HG03460 (cell line): ENCODE measurements around the gene TYMP.

Experiments used
- ATAC-seq: cut with Tn5 transposase; IDR thresholded peaks from one replicate; pipeline ENCODE4 v1.9.1; 2021; ENCODE audit not compliant: unreplicated experiment

The TYMP gene

DNA sequence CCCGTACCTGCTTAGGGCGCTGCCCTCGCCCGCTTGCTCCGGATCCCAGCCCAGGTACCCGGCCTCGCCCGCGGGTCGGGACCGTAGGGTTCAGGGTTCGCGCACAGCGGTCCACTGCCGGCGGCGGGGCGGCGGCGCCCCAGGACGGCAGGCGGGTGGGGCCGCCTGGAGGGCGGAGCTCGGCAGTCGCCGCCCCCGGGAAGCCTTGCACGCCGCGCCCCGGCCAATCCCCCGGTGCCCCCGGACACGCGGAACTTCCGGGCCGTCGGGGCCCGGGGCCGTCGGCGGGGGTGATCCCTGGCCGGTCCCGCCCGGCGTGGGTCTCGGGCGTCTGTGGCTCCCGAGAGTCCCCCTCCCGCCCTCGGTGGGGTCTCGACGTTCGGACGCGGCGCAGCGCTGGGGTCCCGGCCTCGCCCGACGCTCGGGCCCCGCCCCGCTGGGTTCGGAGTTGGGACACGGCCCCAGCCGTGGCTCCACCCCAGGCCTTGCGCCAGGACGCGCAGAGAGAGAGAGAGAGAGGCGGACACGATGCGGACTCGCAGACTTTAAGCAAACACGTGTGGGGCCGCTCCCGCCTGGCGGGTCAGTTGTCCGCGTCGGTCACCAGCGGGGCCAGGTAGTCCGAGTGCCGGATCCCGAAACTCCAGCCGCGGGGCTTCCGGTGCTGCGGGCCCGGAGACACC, at the start of gene TYMP:
Gene TYMP (minus strand): TSS at position 116 of the 683 bp plus-strand sequence. CDS start 303 bp downstream, outside the sequence.
- ATAC-seq = peak; percentile 19

- no peak for ATAC-seq
Measured at GRCh38 chr22:50578776-50579310, 49.0 kb upstream of the TYMP start.

- no peak for ATAC-seq
Measured at GRCh38 chr22:50577987-50578775, 48.4 kb upstream of the TYMP start, which contains the start of gene CPT1B. Gene CPT1B (minus strand): TSS chr22:50578427. CDS start chr22:50577915, 512 bp downstream.

- ATAC-seq = no peak
Measured at GRCh38 chr22:50577697-50577986, 47.8 kb upstream of the TYMP start.

DNA sequence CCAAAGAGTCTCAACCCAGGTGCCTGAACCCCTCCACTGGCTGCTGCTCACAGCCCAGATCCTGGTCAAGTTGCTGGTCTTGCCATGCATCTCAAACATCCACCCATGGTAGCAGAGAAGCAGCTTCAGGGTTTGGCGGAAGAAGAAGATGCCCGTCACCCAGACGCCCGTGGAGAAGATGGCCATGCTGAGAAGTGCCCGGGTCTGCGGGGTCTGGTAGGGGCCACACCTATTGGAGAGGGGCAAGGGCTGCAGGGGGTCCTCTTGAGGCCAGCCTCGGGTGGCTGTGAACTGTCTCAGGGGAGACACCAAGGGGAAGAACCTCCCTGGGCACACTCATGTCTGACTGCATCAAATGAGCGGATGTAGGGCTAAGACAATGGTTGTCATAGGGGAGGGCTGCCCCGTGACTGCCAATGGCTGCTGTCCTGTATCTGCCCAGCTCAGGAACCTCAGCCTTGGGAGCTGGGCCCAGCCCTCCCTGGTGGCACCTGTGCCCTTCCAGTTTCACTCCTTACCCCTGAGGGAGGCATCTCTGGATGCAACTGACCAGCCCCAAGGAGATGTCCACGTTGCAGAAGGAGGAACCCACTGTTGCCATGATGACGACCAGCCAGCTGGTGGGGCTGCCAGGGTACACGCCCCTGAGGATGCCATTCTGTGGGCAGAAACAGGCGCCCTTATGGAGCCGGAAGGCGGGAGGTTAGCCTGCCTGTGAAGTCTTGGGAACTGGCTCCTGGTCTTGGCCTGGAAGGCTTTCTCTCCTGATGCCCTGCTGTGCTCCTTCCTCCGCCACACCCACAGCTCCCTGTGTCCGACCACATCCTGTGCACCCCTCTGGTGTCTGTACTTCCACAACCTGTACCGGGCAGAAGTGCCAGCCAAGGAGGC, 47.2 kb upstream of the TYMP start:
- ATAC-seq = no peak

GRCh38 chr22:50576070-50576469, 46.3 kb upstream of the TYMP start:
- ATAC-seq = no peak

- no peak for ATAC-seq
Measured at GRCh38 chr22:50575426-50575941, 45.7 kb upstream of the TYMP start.

- no peak for ATAC-seq
Measured at GRCh38 chr22:50574383-50574755, 44.6 kb upstream of the TYMP start.

DNA sequence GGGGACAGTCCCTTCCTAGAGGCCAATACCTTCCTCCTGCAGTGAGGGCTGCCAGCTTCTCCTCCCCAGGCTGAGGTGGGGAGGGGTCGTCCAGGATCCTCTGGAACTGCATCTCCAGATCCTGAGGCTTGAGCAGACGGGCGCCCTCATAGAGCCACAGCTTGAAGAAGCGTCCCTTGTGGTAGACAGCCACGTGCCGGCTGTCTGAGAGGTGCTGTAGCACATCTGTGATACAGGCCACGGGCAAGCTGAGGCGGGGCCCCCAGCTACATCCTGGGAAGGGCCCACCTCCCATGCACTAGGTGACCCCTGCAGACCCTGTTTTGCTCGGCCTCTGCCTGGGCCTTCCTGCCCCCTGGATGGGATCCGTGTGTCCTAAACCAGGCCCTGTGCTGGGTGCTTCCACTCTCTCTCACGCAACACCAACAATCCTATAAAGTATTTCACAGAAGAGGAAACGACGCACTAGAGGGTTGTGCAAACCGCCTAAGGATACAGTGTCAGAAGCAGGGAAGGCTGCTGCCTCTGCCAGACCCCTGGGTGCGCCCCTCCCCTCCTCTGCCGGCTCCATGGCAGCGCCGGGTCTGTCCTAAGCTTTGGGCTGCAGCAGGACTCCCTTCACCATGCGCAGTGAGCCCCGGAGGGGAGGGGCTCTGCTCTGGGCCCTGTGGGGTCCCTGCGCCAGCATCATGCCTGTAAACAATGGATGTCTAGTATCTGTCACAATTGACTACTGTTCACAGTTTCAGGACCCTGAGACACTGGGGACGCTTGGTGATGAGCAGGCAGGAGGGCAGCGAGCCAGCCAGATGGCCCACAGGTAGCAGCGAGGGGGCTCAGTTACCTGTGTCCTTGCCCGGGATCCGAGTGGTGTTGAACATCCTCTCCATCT, 43.9 kb upstream of the TYMP start:
- ATAC-seq = no peak

DNA sequence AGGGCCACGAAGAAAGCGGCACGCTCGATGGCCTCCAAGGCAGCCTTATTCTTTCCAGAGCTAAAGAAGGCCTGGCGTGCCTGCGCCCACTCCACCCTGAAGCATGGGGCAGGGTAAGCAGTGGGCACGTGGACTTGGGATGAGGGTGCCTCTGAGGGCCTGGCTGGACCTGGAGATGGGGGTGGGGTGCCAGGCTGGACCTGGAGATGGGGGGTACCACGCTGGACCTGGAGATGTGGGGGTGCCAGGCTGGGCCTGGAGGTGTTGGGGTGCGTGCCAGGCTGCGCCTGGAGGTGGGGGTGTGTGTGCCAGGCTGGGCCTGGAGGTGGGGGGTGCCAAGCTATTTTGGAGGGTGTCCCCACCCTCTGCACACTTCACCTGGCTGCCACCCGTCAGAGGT, 43.2 kb upstream of the TYMP start:
- ATAC-seq = no peak

DNA sequence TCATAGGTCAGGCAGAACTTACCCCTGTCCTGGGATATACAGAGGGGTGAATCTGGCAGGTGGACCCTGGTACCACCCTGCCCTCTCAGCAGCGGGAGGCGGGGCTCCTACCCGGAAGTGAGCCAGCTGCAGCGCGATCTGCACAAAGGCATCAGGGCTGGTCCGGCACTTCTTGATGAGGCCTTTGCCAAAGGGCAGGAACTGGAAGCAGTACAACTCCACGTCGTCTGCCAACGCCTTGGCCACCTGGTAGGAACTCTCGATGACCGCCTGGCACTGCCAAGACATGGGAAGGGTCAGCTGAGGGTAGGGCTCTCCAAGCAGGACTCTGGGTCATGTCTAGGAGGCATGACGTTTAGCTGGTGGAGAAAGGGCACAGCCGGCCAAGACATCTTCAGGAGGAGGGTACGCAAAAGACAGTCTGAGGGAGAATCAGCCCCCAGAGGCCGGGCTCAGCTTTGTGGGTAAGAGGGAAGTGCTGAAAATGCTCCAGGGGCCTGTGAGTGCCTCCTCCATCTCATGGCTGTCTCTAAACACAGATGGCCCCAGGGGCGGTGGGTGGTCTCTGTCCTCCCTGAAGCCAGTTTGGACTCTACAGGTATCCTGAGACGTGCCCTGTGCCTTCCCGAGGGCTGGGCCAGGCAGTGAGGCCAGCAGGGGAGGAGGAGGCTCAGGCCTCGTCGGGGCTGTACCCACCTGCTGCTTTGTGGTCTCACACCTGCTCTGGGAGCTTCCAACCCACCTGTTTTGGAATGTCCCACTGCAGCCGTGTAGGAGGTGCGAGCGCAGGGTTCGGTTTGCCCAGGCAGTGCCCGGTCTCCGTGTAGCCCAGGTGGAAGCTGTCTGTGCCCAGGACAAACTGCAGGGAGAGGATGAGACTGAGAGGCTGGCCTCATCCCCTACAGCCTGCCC, 41.7 kb upstream of the TYMP start:
- ATAC-seq = no peak

DNA sequence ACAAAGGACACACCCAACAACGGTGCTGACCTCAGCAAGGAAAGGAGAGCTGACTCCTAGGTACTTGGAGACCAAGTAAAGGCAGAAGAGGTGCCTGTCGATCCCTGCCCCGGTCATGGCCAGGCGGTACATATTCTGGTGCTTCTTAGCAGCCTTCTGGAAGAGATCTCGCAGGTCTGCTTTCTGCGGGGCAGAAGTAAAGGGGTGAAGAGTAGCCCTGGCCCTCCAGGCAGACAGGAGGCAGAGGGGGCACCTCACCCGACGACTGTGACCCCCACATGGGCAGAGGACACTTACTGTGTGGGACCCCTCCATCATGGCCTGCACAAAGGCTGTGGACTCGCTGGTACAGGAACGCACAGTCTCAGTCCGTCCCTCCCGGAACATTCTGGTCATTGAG, 41.0 kb upstream of the TYMP start:
- no peak for ATAC-seq

GRCh38 chr22:50569896-50570535, 40.2 kb upstream of the TYMP start:
- no peak for ATAC-seq

DNA sequence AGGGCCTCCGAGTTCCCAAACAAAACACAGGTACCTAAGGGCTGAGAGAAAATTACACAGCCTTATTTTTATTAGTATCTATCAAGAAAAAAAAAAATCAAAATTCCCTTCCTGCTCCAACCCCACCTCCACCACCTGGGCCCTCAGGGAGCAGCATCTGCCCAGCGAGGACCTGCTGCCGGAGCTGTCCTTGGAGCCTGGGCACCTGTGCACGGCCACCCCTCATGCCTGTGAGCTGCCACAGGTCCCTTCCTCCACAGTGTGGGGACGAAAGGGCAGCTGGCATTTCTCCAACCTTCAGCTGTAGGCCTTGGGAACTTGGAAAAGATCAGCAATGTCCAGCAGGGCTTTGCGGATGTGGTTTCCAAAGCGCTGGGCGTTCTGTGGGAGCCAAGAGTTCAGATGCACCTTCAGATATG, 39.2 kb upstream of the TYMP start:
- no peak for ATAC-seq

GRCh38 chr22:50568626-50569025, 38.8 kb upstream of the TYMP start:
- no peak for ATAC-seq

DNA sequence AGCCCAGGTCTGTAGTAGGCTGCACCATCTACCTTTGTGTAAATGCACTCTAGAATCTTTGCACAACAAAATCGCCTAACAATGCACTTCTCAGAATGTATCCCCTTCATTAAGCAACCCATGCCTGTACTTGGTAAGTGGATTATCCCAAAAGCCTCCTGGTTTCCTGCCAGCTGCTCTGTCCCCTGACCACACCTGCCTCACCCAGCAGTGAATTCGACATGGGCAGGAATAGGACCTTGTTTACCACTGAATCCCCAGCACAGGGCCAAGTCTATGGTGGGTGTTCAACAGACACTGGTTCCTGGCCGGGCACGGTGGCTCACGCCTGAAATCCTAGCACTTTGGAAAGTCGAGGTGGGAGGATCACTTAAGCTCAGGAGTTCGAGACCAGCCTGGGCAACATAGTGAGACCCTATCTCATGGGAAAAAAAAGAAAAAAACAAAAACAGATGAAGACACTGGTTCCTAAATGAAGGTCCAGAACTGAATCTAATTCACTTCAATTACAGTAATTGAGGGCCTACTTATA, 38.0 kb upstream of the TYMP start:
- no peak for ATAC-seq

DNA sequence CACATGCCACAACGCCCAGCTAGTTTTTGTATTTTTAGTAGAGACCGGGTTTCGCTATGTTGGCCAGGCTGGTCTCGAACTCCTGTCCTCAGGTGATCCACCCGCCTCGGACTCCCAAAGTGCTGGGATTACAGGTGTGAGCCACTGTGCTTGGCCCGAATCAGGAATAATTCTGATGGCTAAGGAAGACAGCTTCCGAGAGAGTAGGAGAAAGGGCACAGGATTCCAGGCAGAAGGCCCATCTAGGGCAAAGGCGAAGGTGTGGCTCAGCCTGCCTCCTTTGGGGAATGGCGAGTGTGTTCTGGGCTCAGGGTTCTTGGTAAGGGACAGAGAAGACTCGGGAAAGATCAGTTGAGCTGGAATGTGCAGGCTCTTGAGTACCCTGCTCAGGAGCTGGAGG, 34.5 kb upstream of the TYMP start:
- ATAC-seq = no peak

DNA sequence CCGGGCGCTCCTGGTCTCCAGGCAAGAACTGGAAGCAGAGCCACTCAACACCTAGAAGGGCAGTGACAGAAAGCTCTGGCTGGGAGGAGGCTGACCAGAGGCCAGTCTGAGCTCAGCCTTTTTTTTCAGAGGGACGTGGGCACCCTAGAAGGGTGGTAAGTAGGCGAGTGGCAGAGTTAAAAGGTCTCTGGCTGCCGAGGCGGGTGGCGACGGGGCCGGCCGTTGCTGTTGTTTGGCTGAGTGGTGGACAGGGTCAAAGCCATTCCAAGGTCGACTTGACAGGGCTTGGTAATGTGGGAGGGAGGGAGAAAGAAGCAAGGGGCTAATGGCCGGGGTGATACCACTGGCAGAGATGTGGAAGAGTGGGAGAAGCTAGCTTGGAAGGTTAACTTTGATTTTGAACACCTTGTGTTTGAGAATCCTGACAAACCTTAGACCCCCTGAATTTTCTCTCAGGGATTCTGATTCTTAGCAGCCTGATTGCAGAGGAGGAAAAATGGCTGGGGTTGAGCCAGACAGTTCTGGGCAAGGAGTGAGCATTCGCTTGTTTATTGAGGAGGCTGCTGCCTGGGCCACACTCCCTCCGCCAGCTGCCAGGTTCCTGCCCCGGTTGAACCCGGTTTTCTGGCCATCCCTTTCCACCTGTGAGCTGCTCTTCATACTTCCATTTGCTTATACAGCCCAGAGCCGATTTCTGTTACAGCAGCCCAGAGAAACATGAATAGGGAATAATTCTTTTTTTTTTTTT, 33.8 kb upstream of the TYMP start:
- no peak for ATAC-seq
